ENCODE results near the gene LGALS3BP. TPM values are rescaled to one million over a fixed set of nuclear protein-coding genes. Genes with fewer than 3 reads are reported as not detected.

The LGALS3BP gene
- total and polyA plus RNA-seq, 2 of the 4 experiments (the other 2 are of a cell fraction), result 33.7 to 273 TPM

DNA sequence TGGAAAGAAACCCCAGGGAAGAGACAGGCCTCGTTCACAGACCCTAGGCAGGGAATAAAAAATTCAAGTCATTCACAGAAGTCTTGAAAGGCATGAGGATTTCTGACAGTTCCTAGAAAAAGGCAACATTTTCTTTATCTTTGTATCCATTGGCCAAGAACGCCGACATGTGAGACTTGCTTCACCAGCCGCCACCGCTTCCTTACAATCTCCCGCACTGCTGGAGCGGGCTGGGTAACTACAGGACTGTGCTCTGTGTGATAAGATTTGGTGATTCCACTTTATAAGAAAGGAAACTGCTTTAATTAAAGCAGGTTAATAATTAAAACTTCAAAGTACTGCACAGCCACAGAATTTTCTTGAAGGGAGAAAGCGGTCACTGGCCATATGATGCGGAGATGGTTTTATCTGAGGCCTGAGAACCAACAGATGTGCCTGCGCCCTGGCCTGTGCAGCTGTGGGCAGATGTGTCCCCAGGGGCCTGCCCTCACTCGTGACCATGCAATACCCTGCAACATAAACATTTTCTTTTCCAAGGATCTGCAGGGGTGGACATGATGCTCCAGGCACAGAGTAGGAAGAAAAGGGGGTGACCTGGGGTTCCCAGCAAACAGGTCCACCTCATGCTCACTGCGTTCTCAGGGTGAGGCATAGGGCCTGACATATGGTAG, 13.0 kb upstream of the LGALS3BP start:
- Histone ChIP-seq H3K36me3 (ENCODE audit: control insufficient read depth, insufficient read depth, low read length) (peaks cover 64% of the 10 kb centered on the region), H3K23ac (ENCODE audit: low read depth, low read length) (no peak overlapping the region), H3K18ac (ENCODE audit: low read depth, low read length) (no peak overlapping the region), H3K27ac (ENCODE audit: insufficient read depth, low read length) (no peak overlapping the region), H3K4ac (ENCODE audit: low read depth, low read length) (no peak overlapping the region), H3K79me1 (ENCODE audit: low read depth in 1 of 2, low read length in 2 of 2) (peaks cover 18 to 45% of the 10 kb centered on the region in 2 experiments), H3K56ac (ENCODE audit: extremely low read depth, insufficient read depth, low read length) (no peak overlapping the region), H2BK15ac (ENCODE audit: low read depth, low read length) (no peak overlapping the region), H3K4me2 (ENCODE audit: low read depth, low read length) (no peak overlapping the region), H3K27me3 (ENCODE audit: control insufficient read depth, insufficient read depth, low read length) (no peaks in the 10 kb centered on the region), H2BK20ac (ENCODE audit: low read depth, low read length) (no peak overlapping the region), H2AK5ac (ENCODE audit: low read depth, low read length) (no peak overlapping the region), H3K4me3 (ENCODE audit: insufficient read depth, low read depth, low read length) (no peak overlapping the region), H4K91ac (ENCODE audit: insufficient read depth, low read depth, low read length) (no peak overlapping the region), H4K20me1 (ENCODE audit: insufficient read depth, low read length) (peaks cover 19% of the 10 kb centered on the region), H2BK5ac (ENCODE audit: low read depth, low read length, poor library complexity, severe bottlenecking) (no peak overlapping the region), H3K4me1 (ENCODE audit: control insufficient read depth, insufficient read depth, low read length) (no peaks in the 10 kb centered on the region), H3K9me3 (ENCODE audit: control insufficient read depth, insufficient read depth, low read length) (no peaks in the 10 kb centered on the region), H3K14ac (replicated peaks; ENCODE audit: low read depth, low read length) (no peak overlapping the region), H4K8ac (ENCODE audit: low read depth in 2 of 2, low read length in 2 of 2) (no peak overlapping the region), H2AFZ (replicated peaks; ENCODE audit: low read length, poor library complexity) (no peak overlapping the region), H2AK9ac (replicated peaks; ENCODE audit: low read depth, low read length, poor library complexity) (no peak overlapping the region), H4K5ac (ENCODE audit: low read depth, low read length) (no peak overlapping the region), H2BK120ac (ENCODE audit: low read depth, low read length) (no peak overlapping the region), H3K9me1 (ENCODE audit: insufficient read depth, low read length) (no peaks in the 10 kb centered on the region), H3K9ac (ENCODE audit: low read depth, low read length) (peak overlapping the region; percentile 55; the same call in 1 of the 2 replicates)
- WGBS, 2 experiments (ENCODE audit: extremely low coverage in 2 of 2, insufficient read length in 1 of 2), result no CpG with 5 or more reads among the region's 12 CpGs
- POLR2A ChIA-PET (ENCODE audit: unreplicated experiment), result no interaction called here
- in situ Hi-C loops (cut with MboI; ENCODE audit: low sequenced_read_pairs) (no loop called here), dilution Hi-C loops (cut with HindIII; ENCODE audit: low sequenced_read_pairs, unreplicated experiment) (no loop called here), intact Hi-C loops (cut with micrococcal nuclease) (no loop called here)
- CTCF ChIA-PET, result interaction anchor here (0.7 kb wide), 1 partner anchor 418 kb away, joined by 3 read pairs; no protein-coding TSS in a partner anchor
- BruUV-seq (replicated peaks), result no TSS peak
- TF ChIP-seq FOS (IDR thresholded peaks at IDR 0.05; ENCODE audit: low read depth, low read length) (no peak), RCOR1 (IDR thresholded peaks at IDR 0.05; ENCODE audit: insufficient replicate concordance, low read length) (no peak), MAZ (IDR thresholded peaks at IDR 0.05; ENCODE audit: borderline replicate concordance, low read depth, low read length) (no peak), BHLHE40 (IDR thresholded peaks at IDR 0.05; ENCODE audit: low read depth, low read length) (no peak), NFE2L2 (IDR thresholded peaks at IDR 0.05; ENCODE audit: low read depth, low read length) (no peak)
- TF ChIP-seq, protein P1, sequence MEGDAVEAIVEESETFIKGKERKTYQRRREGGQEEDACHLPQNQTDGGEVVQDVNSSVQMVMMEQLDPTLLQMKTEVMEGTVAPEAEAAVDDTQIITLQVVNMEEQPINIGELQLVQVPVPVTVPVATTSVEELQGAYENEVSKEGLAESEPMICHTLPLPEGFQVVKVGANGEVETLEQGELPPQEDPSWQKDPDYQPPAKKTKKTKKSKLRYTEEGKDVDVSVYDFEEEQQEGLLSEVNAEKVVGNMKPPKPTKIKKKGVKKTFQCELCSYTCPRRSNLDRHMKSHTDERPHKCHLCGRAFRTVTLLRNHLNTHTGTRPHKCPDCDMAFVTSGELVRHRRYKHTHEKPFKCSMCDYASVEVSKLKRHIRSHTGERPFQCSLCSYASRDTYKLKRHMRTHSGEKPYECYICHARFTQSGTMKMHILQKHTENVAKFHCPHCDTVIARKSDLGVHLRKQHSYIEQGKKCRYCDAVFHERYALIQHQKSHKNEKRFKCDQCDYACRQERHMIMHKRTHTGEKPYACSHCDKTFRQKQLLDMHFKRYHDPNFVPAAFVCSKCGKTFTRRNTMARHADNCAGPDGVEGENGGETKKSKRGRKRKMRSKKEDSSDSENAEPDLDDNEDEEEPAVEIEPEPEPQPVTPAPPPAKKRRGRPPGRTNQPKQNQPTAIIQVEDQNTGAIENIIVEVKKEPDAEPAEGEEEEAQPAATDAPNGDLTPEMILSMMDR (conservative IDR thresholded peaks at IDR 0.05; ENCODE audit: low read depth, low read length), result no peak
- TF ChIP-seq, protein P2, sequence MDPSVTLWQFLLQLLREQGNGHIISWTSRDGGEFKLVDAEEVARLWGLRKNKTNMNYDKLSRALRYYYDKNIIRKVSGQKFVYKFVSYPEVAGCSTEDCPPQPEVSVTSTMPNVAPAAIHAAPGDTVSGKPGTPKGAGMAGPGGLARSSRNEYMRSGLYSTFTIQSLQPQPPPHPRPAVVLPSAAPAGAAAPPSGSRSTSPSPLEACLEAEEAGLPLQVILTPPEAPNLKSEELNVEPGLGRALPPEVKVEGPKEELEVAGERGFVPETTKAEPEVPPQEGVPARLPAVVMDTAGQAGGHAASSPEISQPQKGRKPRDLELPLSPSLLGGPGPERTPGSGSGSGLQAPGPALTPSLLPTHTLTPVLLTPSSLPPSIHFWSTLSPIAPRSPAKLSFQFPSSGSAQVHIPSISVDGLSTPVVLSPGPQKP (IDR thresholded peaks at IDR 0.05; ENCODE audit: borderline replicate concordance, low read depth, low read length), result no peak
- ATAC-seq (ENCODE audit: low read depth) (peak; percentile 10; the same call in 1 of the 2 replicates), DNase-seq (no peak)
